Panc1 (cell line): ENCODE measurements around the gene RAB33A. TPM values are rescaled to one million over a fixed set of nuclear protein-coding genes. Genes with fewer than 3 reads are reported as not detected.
"Not testable (repeated sequence)": the region's sequence is repeated elsewhere in the genome, so short reads cannot be mapped to it uniquely, and the experiment has no call there.

Experiments used
- ATAC-seq: fragments of 200-7000 bp; cut with Tn5 transposase; 2 replicates; pipeline ENCODE4 v1.9.1; 2020; ENCODE audit warnings: mild to moderate bottlenecking, moderate library complexity
- BruUV-seq: library from RNA; stranded (reverse); fragments of 400-500 nt; replicated peaks from 2 replicates; lab custom pipeline; 2021; lab: Mats Ljungman, UMichigan
- CTCF ChIA-PET: fragments of 300-600 bp; sonication (Branson Sonifier 250); formaldehyde crosslinking; loops from one replicate; lab custom pipeline; 2022; ENCODE audit warnings: antibody characterized with exemption; lab: Charles Lee
- POLR2A ChIA-PET: fragments of 300-600 bp; sonication (Branson Sonifier 250); formaldehyde crosslinking; loops from one replicate; lab custom pipeline; 2022; ENCODE audit warnings: antibody characterized with exemption; lab: Charles Lee
- DNase-seq: peaks from one replicate; pipeline ENCODE4 v3.0.0-alpha.2; 2010; ENCODE audit warnings: low read depth, low spot score
- H3K27ac ChIP-seq: 2 replicates; pipeline ENCODE4 v1.5.1; 2011; ENCODE audit warnings: mild to moderate bottlenecking, low read length, inconsistent platforms
- H3K27me3 ChIP-seq: fragments of 200-500 bp; sonication (Bioruptor generic); 2 replicates; pipeline ENCODE4 v1.6.0; 2014; ENCODE audit warnings: low read length, inconsistent platforms; ENCODE audit not compliant: control insufficient read depth, insufficient read depth
- H3K36me3 ChIP-seq: fragments of 200-500 bp; sonication (Bioruptor generic); 2 replicates; pipeline ENCODE4 v1.5.1; 2014; ENCODE audit warnings: inconsistent platforms, mild to moderate bottlenecking, low read length, moderate library complexity; ENCODE audit not compliant: control insufficient read depth, insufficient read depth
- H3K4me1 ChIP-seq: 2 replicates; pipeline ENCODE4 v1.5.1; 2011; ENCODE audit warnings: inconsistent platforms, mild to moderate bottlenecking, low read length, moderate library complexity; ENCODE audit not compliant: control insufficient read depth, insufficient read depth
- H3K4me3 ChIP-seq, 2 experiments: 2 replicates each; pipeline ENCODE4 v1.5.1; 2011 to 2012; ENCODE audit warnings: low read depth in 2 of 2, low read length in 2 of 2, mild to moderate bottlenecking in 2 of 2, inconsistent platforms in 1 of 2, moderate library complexity in 1 of 2
- H3K9me3 ChIP-seq: fragments of 200-500 bp; sonication (Bioruptor generic); 2 replicates; pipeline ENCODE4 v1.5.1; 2014; ENCODE audit warnings: low read depth, mild to moderate bottlenecking, inconsistent platforms, low read length, moderate library complexity; ENCODE audit not compliant: control insufficient read depth, insufficient read depth
- in situ Hi-C: cut with HindIII; loops from 2 replicates; pipeline ENCODE4 v1.10.0; 2016; ENCODE audit warnings: low sequenced_read_pairs, low pct_unique_long_range_greater_than_20kb
- intact Hi-C: fragments of 100-400 bp; cut with micrococcal nuclease; formaldehyde crosslinking; loops from one replicate; pipeline ENCODE4 v1.10.0; 2022; ENCODE audit not compliant: unreplicated experiment
- total RNA-seq: library from RNA; stranded (reverse); gene quantifications from one replicate; pipeline ENCODE4 v1.2.1, GENCODE V29; 2021; ENCODE audit not compliant: unreplicated experiment

The RAB33A gene
- total RNA-seq, 1 experiment from 2014 or later, result 2.2 TPM

GRCh38 chrX:130231184-130231583 is 59.4 kb downstream of the RAB33A start:
- in situ Hi-C loops, CTCF ChIA-PET, H3K27me3 ChIP-seq, H3K9me3 ChIP-seq, POLR2A ChIA-PET, H3K4me1 ChIP-seq, ATAC-seq, intact Hi-C loops, H3K4me3 ChIP-seq, H3K27ac ChIP-seq, BruUV-seq, DNase-seq: not testable (repeated sequence)
- H3K36me3 ChIP-seq, result peaks cover 13% of the 10 kb centered on the region

Other genes with a start within 250 kb of the RAB33A start
- 67.4 TPM for gene BCORL1, start 189.3 kb upstream of the RAB33A start, total RNA-seq
- gene ELF4, start 61.5 kb upstream of the RAB33A start, total RNA-seq, result 48.0 TPM
- 96.6 TPM for gene AIFM1, start 6.1 kb upstream of the RAB33A start, total RNA-seq
- 12.9 TPM for gene ZNF280C, start 96.9 kb downstream of the RAB33A start, total RNA-seq
- 25.0 TPM for gene SLC25A14, start 168.0 kb downstream of the RAB33A start, total RNA-seq
- gene GPR119, start 213.7 kb downstream of the RAB33A start, total RNA-seq, result not detected
- 40.4 TPM for gene RBMX2, start 230.0 kb downstream of the RAB33A start, total RNA-seq